Sigmoid colon (tissue), 7 donors: ENCODE measurements around the gene OR4B1. TPM values are rescaled to one million over a fixed set of nuclear protein-coding genes. Genes with fewer than 3 reads are reported as not detected.

Source experiments
- DNase-seq: peaks from one replicate; pipeline ENCODE4 v3.0.0-alpha.2; 2019
- H3K27ac ChIP-seq, 4 donors: fragments of 200-600 bp; sonication (generic); one replicate each; pipeline ENCODE4 v1.5.1; 2016 to 2019; ENCODE audit warnings: mild to moderate bottlenecking in 1 of 4
- H3K27me3 ChIP-seq, 3 donors: fragments of 200-600 bp; sonication (generic); one replicate each; pipeline ENCODE4 v1.5.1; 2019; ENCODE audit warnings: mild to moderate bottlenecking in 1 of 3
- H3K36me3 ChIP-seq, 4 donors: fragments of 200-600 bp; sonication (generic); one replicate each; pipeline ENCODE4 v1.5.1; 2016 to 2019
- H3K4me1 ChIP-seq, 4 donors: fragments of 200-600 bp; sonication (generic); one replicate each; pipeline ENCODE4 v1.5.1; 2017 to 2019
- H3K4me3 ChIP-seq, 4 donors: fragments of 200-600 bp; sonication (generic); one replicate each; pipeline ENCODE4 v1.5.1; 2017 to 2019; ENCODE audit warnings: mild to moderate bottlenecking in 2 of 4, moderate library complexity in 1 of 4
- H3K9me3 ChIP-seq, 4 donors: fragments of 200-600 bp in 3 of 4; sonication (generic) in 3 of 4; one replicate each; pipeline versions ENCODE4 v1.5.1 to v1.6.1; 2013 to 2019
- EP300 ChIP-seq, 4 donors: sonication (generic); formaldehyde crosslinking; IDR thresholded peaks; one replicate each; pipeline ENCODE4 v1.6.1; 2017; ENCODE audit warnings: antibody characterized with exemption in 4 of 4
- POLR2A ChIP-seq, 2 donors: fragments of 450-650 bp; IDR thresholded peaks; one replicate each; pipeline ENCODE4 v1.6.1; 2016; ENCODE audit warnings: antibody characterized with exemption in 2 of 2, mild to moderate bottlenecking in 2 of 2, moderate library complexity in 2 of 2
- POLR2AphosphoS5 ChIP-seq, 4 donors: sonication (generic); formaldehyde crosslinking; IDR thresholded peaks; one replicate each; pipeline ENCODE4 v1.6.1; 2017; ENCODE audit warnings: antibody characterized with exemption in 4 of 4
- WGBS, 2 donors: extraction: QIAGEN DNeasy Blood & Tissue Kit; methylation state at CpG; one replicate each; pipeline ENCODE4 v1.1.7; 2013; 5-methylcytosine and 5-hydroxymethylcytosine counted together
- intact Hi-C: fragments of 100-400 bp; cut with DNase I; formaldehyde crosslinking; loops from one replicate; pipeline ENCODE4 v1.15.1; 2023
- polyA plus RNA-seq, 3 donors: library from polyadenylated mRNA; stranded (reverse); fragments of 200-250 nt; gene quantifications; one replicate each; pipeline ENCODE4 v1.2.3, GENCODE V29; 2013
- total RNA-seq, 4 donors: library from RNA; depleted of rRNA; stranded (reverse); fragments of >200 nt; gene quantifications; one replicate each; pipeline ENCODE4 v1.1.0, GENCODE V29; 2016
- TF ChIP-seq, protein P1 (sequence below), 4 experiments: fragments of 450-650 bp in 3 of 4; fragments of 200-600 bp in 1 of 4; IDR thresholded peaks; one replicate each; pipeline ENCODE4 v1.5.1; 2016 to 2019; ENCODE audit warnings: antibody characterized with exemption in 4 of 4, mild to moderate bottlenecking in 3 of 4, moderate library complexity in 2 of 4
- donor health status: healthy with polysubstance abuse.
- donor health status: Bipolar disorder and iron deficiency.
- donor health status: healthy.

Gene OR4B1
- total and polyA plus RNA-seq, 7 donors = not detected

DNA sequence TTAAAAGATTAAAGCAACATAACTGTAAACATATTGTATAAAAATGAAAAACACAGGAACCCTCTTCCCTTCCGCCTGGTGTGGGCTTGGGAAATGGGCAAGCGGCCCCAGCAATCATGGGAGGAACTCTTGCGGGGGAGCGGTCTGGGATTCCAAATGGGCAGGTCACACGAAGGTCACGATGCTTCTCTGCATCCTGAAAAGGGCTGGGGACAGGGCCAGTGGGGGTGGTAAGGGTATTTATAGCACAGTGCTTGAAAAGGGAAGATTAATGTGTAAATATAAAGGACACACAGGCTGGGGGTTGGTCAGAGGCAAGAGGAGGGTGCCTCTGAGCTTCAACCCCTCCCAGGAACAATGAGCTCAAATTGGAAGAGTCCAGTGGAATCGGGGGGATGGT lies 46.9 kb upstream of the OR4B1 start:
- H3K27ac ChIP-seq = peak overlapping the region in 3 of 4 donors; percentile 3 to 34 (median 33)
- DNase-seq = no peak
- TF ChIP-seq EP300 (IDR thresholded peaks at IDR 0.05) = no peak
- no peak for TF ChIP-seq POLR2AphosphoS5 (IDR thresholded peaks at IDR 0.05)
- TF ChIP-seq, protein P1, sequence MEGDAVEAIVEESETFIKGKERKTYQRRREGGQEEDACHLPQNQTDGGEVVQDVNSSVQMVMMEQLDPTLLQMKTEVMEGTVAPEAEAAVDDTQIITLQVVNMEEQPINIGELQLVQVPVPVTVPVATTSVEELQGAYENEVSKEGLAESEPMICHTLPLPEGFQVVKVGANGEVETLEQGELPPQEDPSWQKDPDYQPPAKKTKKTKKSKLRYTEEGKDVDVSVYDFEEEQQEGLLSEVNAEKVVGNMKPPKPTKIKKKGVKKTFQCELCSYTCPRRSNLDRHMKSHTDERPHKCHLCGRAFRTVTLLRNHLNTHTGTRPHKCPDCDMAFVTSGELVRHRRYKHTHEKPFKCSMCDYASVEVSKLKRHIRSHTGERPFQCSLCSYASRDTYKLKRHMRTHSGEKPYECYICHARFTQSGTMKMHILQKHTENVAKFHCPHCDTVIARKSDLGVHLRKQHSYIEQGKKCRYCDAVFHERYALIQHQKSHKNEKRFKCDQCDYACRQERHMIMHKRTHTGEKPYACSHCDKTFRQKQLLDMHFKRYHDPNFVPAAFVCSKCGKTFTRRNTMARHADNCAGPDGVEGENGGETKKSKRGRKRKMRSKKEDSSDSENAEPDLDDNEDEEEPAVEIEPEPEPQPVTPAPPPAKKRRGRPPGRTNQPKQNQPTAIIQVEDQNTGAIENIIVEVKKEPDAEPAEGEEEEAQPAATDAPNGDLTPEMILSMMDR (IDR thresholded peaks at IDR 0.05) = no peak
- TF ChIP-seq POLR2A (IDR thresholded peaks at IDR 0.05) = no peak

DNA sequence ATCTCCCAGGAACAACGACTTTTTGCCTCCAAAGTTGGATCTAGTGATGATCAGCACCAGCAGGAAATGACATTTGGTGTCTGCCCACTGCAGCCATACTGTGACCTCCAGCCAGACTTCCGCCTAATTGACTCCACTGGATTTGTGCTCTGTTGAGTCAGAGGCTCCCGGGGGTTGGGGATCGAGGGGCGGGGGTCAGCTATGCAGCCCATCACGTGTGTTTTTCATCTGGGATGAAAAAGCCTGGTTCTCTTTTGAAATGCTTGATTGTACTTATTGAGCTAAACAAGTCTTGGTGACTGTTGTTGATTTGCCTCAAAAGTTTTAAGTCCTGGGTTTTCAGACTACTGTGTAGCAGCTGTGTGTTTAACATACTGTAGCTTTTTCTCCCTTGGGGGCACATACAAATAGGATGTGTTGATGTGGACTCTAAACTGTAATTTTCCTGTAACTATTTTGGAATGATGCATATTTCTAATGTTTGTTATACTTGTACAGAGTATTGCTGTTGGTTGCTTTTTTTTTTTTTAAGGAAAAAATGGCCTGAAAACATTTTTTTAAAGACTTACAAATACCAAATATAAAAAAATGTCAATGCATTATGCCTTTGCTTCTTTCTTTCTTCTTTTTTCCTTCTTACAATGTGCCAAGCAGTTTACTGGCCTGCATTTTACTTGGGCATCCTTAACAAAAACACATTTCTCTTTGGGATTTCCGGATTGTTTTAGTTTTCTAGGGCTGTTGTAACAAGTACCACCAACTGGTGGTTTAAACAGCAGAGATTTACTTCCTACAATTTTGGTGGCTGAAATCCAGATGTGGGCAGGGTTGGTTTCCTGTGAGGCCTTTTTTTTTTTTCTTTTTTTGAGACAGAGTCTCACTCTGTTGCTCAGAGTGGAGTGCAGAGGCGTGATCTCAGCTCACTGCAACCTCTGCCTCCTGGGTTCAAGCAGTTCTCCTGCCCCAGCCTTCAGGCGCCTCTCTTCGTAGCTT lies 46.1 kb upstream of the OR4B1 start:
- Histone ChIP-seq H3K4me3 (no peak overlapping the region), H3K27me3 (no peaks in the 10 kb centered on the region), H3K9me3 (no peaks in the 10 kb centered on the region), H3K27ac (peak overlapping the region in 3 of 4 donors; percentile 3 to 34 (median 28)), H3K36me3 (peaks cover 0 to 9% (median 0%) of the 10 kb centered on the region in 4 donors), H3K4me1 (peaks cover 0 to 21% (median 12%) of the 10 kb centered on the region in 4 donors)
- TF ChIP-seq, protein P1 (IDR thresholded peaks at IDR 0.05) = no peak
- no peak for TF ChIP-seq EP300 (IDR thresholded peaks at IDR 0.05)
- TF ChIP-seq POLR2A (IDR thresholded peaks at IDR 0.05) = no peak
- TF ChIP-seq POLR2AphosphoS5 (IDR thresholded peaks at IDR 0.05) = no peak
- intact Hi-C loops = no loop called here
- DNase-seq = no peak
- 62 to 87% methylated on average over 10 of the region's 10 CpGs for WGBS, 2 donors

More for the DNA sequence above, 46.9 kb upstream of the OR4B1 start:
- 76 to 84% methylated on average over 7 of the region's 7 CpGs for WGBS, 2 donors
- Histone ChIP-seq H3K9me3 (no peaks in the 10 kb centered on the region), H3K36me3 (peaks cover 0 to 17% (median 0%) of the 10 kb centered on the region in 4 donors), H3K4me3 (no peak overlapping the region), H3K4me1 (peaks cover 0 to 21% (median 12%) of the 10 kb centered on the region in 4 donors), H3K27me3 (no peaks in the 10 kb centered on the region)
- intact Hi-C loops = no loop called here

DNA sequence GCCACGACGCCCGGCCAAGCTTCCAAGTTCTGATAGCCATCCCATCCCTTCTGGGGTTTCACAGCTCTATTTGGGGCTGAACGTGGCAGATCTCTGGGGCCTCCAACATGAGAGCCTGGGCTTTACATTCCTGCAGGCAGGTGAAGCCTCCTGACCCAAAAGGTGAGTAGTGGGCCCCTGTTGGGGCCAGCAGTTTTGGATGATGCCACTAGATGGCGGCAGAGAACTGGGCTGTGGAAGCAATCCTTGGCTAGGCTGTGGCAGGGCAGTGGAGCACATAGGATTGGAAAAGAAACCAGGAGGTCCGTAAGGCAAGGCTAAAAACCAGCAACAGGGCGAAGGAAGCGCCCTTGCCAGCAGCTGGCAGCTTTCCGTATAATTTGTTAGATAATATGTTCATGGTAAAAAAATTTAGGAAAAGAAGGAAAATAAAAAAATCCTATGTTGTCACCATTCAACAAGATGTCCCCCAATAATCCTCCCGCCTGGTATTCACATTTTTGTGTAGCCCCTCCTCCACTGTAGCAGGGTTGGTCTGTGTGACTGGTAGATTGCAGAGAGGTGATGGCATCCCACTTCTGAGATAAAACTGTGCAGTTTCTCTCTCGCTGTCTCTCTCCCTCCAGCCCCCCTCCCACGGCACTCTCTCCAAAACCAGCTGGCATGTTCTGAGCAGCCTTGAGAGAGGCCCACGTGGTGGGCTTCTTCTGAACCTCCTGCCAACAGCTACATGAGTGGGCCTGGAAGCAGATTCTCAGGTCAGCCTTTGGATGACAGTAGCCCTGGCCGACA lies 43.6 kb upstream of the OR4B1 start:
- Histone ChIP-seq H3K27me3 (no peaks in the 10 kb centered on the region), H3K36me3 (no peaks in the 10 kb centered on the region), H3K4me1 (peaks cover 0 to 21% (median 12%) of the 10 kb centered on the region in 4 donors), H3K4me3 (no peak overlapping the region), H3K27ac (no peak overlapping the region), H3K9me3 (no peaks in the 10 kb centered on the region)
- whole genome bisulfite sequencing, 2 donors = 46 to 48% methylated on average over 14 of the region's 14 CpGs
- TF ChIP-seq EP300 (IDR thresholded peaks at IDR 0.05) (no peak), POLR2A (IDR thresholded peaks at IDR 0.05) (no peak), POLR2AphosphoS5 (IDR thresholded peaks at IDR 0.05) (no peak)
- TF ChIP-seq, protein P1 (IDR thresholded peaks at IDR 0.05) = peak; percentile 33 to 86 (median 72)
- intact Hi-C loops = no loop called here
- DNase-seq = no peak

DNA sequence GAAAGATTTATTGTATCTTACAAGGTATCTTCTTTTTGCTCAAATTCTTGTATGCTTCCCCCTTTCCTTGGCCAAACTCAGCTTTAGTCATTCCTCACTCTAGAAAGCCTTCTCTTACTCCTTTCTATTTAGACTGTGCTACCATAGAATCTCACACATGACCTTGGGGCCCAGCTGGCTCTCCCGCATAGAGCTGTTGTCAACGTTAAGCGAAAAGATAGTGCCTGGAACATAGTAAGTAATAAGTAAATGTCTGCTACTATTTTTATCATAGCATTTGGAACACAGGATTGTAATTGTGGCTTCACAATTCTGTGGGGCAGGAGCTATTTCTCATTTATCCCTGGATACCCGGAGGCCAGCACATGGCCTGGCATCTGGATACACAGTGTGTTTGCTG lies 38.9 kb upstream of the OR4B1 start:
- 87% methylated on average over 4 of the region's 4 CpGs for WGBS, 2 donors
- no peaks in the 10 kb centered on the region for H3K9me3 ChIP-seq
- DNase-seq = no peak
- H3K27me3 ChIP-seq = no peaks in the 10 kb centered on the region
- no peaks in the 10 kb centered on the region for H3K36me3 ChIP-seq
- H3K4me3 ChIP-seq = no peak overlapping the region
- TF ChIP-seq EP300 (IDR thresholded peaks at IDR 0.05) = no peak
- TF ChIP-seq POLR2A (IDR thresholded peaks at IDR 0.05) = no peak
- TF ChIP-seq POLR2AphosphoS5 (IDR thresholded peaks at IDR 0.05) = no peak
- TF ChIP-seq, protein P1 (IDR thresholded peaks at IDR 0.05) = no peak
- intact Hi-C loops = no loop called here
- no peak overlapping the region for H3K27ac ChIP-seq
- H3K4me1 ChIP-seq = peaks cover 0 to 5% (median 2%) of the 10 kb centered on the region in 4 donors
